K562 (cell line): Measurements from ENCODE around the gene TJP2. TPM values are rescaled to one million over a fixed set of nuclear protein-coding genes. Genes with fewer than 3 reads are reported as not detected.

Experiments used
- ATAC-seq: fragments of 200-7000 bp; cut with Tn5 transposase; 3 replicates; pipeline ENCODE4 v1.9.1; 2020; ENCODE audit warnings: moderate library complexity
- BruUV-seq: library from RNA; stranded (reverse); fragments of 400-500 nt; replicated peaks from 2 replicates; lab custom pipeline; 2021; lab: Mats Ljungman, UMichigan
- CTCF ChIA-PET: fragments of 300-600 bp; formaldehyde crosslinking; extraction: SDS; loops from one replicate; lab custom pipeline; 2021; ENCODE audit warnings: low intra/inter-chr PET ratio; lab: Yijun Ruan, JAX
- POLR2A ChIA-PET: fragments of 300-600, 350-650 bp; sonication (Branson Sonifier 250); formaldehyde crosslinking; extraction: SDS; loops from one replicate; lab custom pipeline; 2021; ENCODE audit warnings: antibody characterized with exemption, inconsistent platforms; lab: Yijun Ruan, JAX
- DNase-seq, 4 experiments: peaks; one replicate each; pipeline versions ENCODE4 v3.0.0 to v3.0.0-alpha.2; 2011 to 2018; ENCODE audit warnings: low spot score in 3 of 4, mixed read lengths in 3 of 4; ENCODE audit errors: extremely low read depth in 1 of 4
- FAIRE-seq: peaks from 2 replicates; lab custom pipeline; 2011; peaks lifted over from hg19 to GRCh38; lab: Jason Lieb, UNC
- H2AFZ ChIP-seq: 2 replicates; pipeline ENCODE4 v1.6.0; 2011; ENCODE audit warnings: low read depth, low read length, control low read depth, inconsistent platforms
- H3K27ac ChIP-seq: fragments of 200-600 bp; 3 replicates; pipeline ENCODE4 v1.8.0; 2011; ENCODE audit warnings: low read depth, mild to moderate bottlenecking, control low read depth, inconsistent platforms, low read length, moderate library complexity, mixed read lengths; ENCODE audit errors: extremely low read depth
- H3K27me3 ChIP-seq, 2 experiments: fragments of 300-600 bp in 1 of 2; 2 replicates in 1 of 2; 3 replicates in 1 of 2; pipeline versions ENCODE4 v1.6.0 to v1.8.0; 2011; ENCODE audit warnings: inconsistent platforms in 2 of 2, low read length in 2 of 2, mild to moderate bottlenecking in 1 of 2, mixed read lengths in 1 of 2, moderate library complexity in 1 of 2; ENCODE audit not compliant: control insufficient read depth in 2 of 2, insufficient read depth in 2 of 2
- H3K36me3 ChIP-seq: fragments of 300-600 bp; 3 replicates; pipeline ENCODE4 v1.8.0; 2011; ENCODE audit warnings: mild to moderate bottlenecking, low read length, inconsistent platforms; ENCODE audit not compliant: control insufficient read depth, insufficient read depth
- H3K4me1 ChIP-seq, 2 experiments: fragments of 200-600 bp in 1 of 2; replicated peaks in 1 of 2; 2 replicates in 1 of 2; 3 replicates in 1 of 2; pipeline versions ENCODE4 v1.5.1 to v1.8.0; 2011; ENCODE audit warnings: inconsistent platforms in 2 of 2, low read length in 2 of 2, mild to moderate bottlenecking in 1 of 2, mixed read lengths in 1 of 2, moderate library complexity in 1 of 2; ENCODE audit not compliant: control insufficient read depth in 2 of 2, insufficient read depth in 2 of 2
- H3K4me2 ChIP-seq: 2 replicates; pipeline ENCODE4 v1.6.1; 2011; ENCODE audit warnings: low read length, control low read depth, inconsistent platforms, mixed read lengths; ENCODE audit not compliant: insufficient read depth
- H3K4me3 ChIP-seq: fragments of 200-600 bp; sonication (generic), shearing (Covaris generic); 2 replicates; pipeline ENCODE4 v1.5.1; 2016; ENCODE audit warnings: control low read depth, inconsistent platforms
- H3K79me2 ChIP-seq: fragments of 200-600 bp; 3 replicates; pipeline ENCODE4 v1.8.0; 2011; ENCODE audit warnings: low read length, inconsistent platforms; ENCODE audit not compliant: control insufficient read depth, insufficient read depth
- H3K9ac ChIP-seq, 2 experiments: 2 replicates each; pipeline versions ENCODE4 v1.6.0 to v1.6.1; 2011; ENCODE audit warnings: low read depth in 2 of 2, low read length in 2 of 2, control low read depth in 1 of 2, inconsistent platforms in 1 of 2, mild to moderate bottlenecking in 1 of 2, mixed read lengths in 1 of 2; ENCODE audit not compliant: insufficient read depth in 1 of 2
- H3K9me1 ChIP-seq: one replicate; pipeline ENCODE4 v1.6.0; 2011; ENCODE audit warnings: inconsistent platforms, mild to moderate bottlenecking, low read length, moderate library complexity; ENCODE audit not compliant: control insufficient read depth, insufficient read depth
- H3K9me3 ChIP-seq: replicated peaks from 2 replicates; pipeline ENCODE4 v1.5.1; 2011; ENCODE audit warnings: low read depth, low read length, inconsistent platforms; ENCODE audit not compliant: control insufficient read depth, insufficient read depth
- H4K20me1 ChIP-seq: replicated peaks from 2 replicates; pipeline ENCODE4 v1.6.1; 2011; ENCODE audit warnings: low read length, inconsistent platforms, mixed read lengths; ENCODE audit not compliant: control insufficient read depth, insufficient read depth
- BRF2 ChIP-seq: IDR thresholded peaks from 3 replicates; pipeline ENCODE4 v1.6.1; 2011; ENCODE audit warnings: borderline replicate concordance, mild to moderate bottlenecking; ENCODE audit not compliant: insufficient read length, insufficient read depth
- CBX8 ChIP-seq: fragments of 200-600 bp; sonication (generic); IDR thresholded peaks from 2 replicates; pipeline ENCODE4 v1.6.1; 2012; ENCODE audit warnings: borderline replicate concordance, mixed run types, low read depth, mild to moderate bottlenecking, moderate library complexity, mixed read lengths, low read length, control low read depth, inconsistent platforms; ENCODE audit not compliant: poor library complexity, severe bottlenecking; ENCODE audit errors: extremely low read depth
- MEIS2 ChIP-seq: fragments of 450-650 bp; IDR thresholded peaks from 2 replicates; pipeline ENCODE4 v1.6.1; 2014; ENCODE audit warnings: mild to moderate bottlenecking; ENCODE audit not compliant: partially characterized antibody
- PYGO2 ChIP-seq: fragments of 450-650 bp; IDR thresholded peaks from 2 replicates; pipeline ENCODE4 v1.6.1; 2016; ENCODE audit warnings: mild to moderate bottlenecking, missing genetic modification characterization, moderate library complexity, missing compliant biosample characterization
- RNF2 ChIP-seq: sonication (generic); IDR thresholded peaks from 2 replicates; pipeline ENCODE4 v1.6.1; 2016
- SIX5 ChIP-seq, 2 experiments: IDR thresholded peaks; 2 replicates each; pipeline ENCODE4 v1.6.1; 2011; ENCODE audit warnings: low read length in 2 of 2, borderline replicate concordance in 1 of 2, low read depth in 1 of 2, mild to moderate bottlenecking in 1 of 2, moderate library complexity in 1 of 2; ENCODE audit not compliant: insufficient read depth in 1 of 2
- ZNF707 ChIP-seq: fragments of 250-450 bp; sonication (Bioruptor Pico); conservative IDR thresholded peaks from 2 replicates; pipeline ENCODE4 v1.8.0; 2022; ENCODE audit warnings: inconsistent platforms, mild to moderate bottlenecking, moderate library complexity
- ZNF785 ChIP-seq: fragments of 250-450 bp; sonication (Bioruptor Pico); IDR thresholded peaks from 2 replicates; pipeline ENCODE4 v1.4.0; 2020; ENCODE audit warnings: mild to moderate bottlenecking
- WGBS: fragments of 100-300 bp; shearing (Covaris generic); methylation state at CpG from one replicate; pipeline ENCODE4 v1.1.6; 2016; ENCODE audit warnings: low coverage, mixed read lengths; ENCODE audit not compliant: insufficient coverage; ENCODE audit errors: missing lambda C conversion rate; 5-methylcytosine and 5-hydroxymethylcytosine counted together
- in situ Hi-C: fragments of 300-500 bp; cut with MboI; formaldehyde crosslinking; loops from 4 replicates; pipeline ENCODE4 v1.15.0; 2018; ENCODE audit warnings: inconsistent platforms, mixed read lengths
- intact Hi-C: fragments of 100-400 bp; cut with micrococcal nuclease; formaldehyde crosslinking; loops from 2 replicates; pipeline ENCODE4 v1.14.2; 2022
- polyA plus RNA-seq, 8 experiments: library from polyadenylated mRNA; depleted of rRNA in 4 of 8; stranded (reverse) in 5 of 8; unstranded in 3 of 8; fragments of >200 nt; fragmentation: Nextera tagmentation in 2 of 8; fragmentation: Illumina TruSeq in 1 of 8; extraction: Ambion mirVana in 2 of 8; extraction: Trizol in 1 of 8; gene quantifications; 2 replicates each; pipeline versions ENCODE4 v1.2.1 to v1.2.3, GENCODE V29; 2011 to 2014; ENCODE audit warnings: inconsistent platforms in 1 of 8, missing spikeins in 1 of 8
- total RNA-seq, 7 experiments: library from RNA; depleted of rRNA in 6 of 7; stranded (reverse); fragments of >200 nt in 6 of 7; fragmentation: Illumina TruSeq in 2 of 7; extraction: Trizol in 2 of 7; gene quantifications; 2 replicates each; pipeline versions ENCODE4 v1.2.1 to v1.2.3, GENCODE V29; 2011 to 2021; ENCODE audit warnings: low replicate concordance in 1 of 7
- TF ChIP-seq, protein P1 (sequence below), 2 experiments: fragments of 200-800 bp in 1 of 2; sonication (Bioruptor generic) in 1 of 2; sonication (generic) in 1 of 2; formaldehyde crosslinking in 1 of 2; IDR thresholded peaks in 1 of 2; conservative IDR thresholded peaks in 1 of 2; 2 replicates each; pipeline versions ENCODE4 v1.5.0 to v1.6.1; 2016 to 2020; ENCODE audit warnings: missing compliant biosample characterization in 1 of 2, missing genetic modification characterization in 1 of 2, missing genetic modification reagents in 1 of 2
- TF ChIP-seq, protein P2 (sequence below): fragments of 250-450 bp; sonication (Bioruptor Pico); IDR thresholded peaks from 2 replicates; pipeline ENCODE4 v1.4.0; 2020

TJP2 gene
- total and polyA plus RNA-seq, 9 of the 15 experiments (the other 6 are each of a cell fraction or from before 2014, with no cell fraction given) = 4.0 to 24.1 (median 16.8) TPM

DNA sequence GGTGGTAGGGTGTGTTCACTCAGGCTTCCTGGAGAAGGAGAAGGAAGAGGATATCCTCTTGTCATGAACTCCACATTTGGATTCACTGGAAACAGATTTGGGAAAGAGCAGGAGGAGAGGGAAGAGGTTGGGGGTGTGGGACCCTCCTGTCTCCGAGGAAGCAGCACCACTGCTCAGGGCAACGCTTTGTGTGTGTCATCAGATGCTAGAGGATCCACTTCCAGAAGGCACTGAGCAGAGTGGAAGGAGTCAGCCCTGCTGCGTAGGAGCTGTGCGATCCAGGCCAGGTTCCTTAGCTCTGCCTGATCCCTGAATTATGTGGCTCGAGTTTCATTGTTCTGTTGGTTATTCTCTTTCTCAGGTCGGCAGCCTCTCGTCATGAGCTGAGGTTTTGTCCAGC is 37.3 kb upstream of the TJP2 start:
- BruUV-seq = no TSS peak
- intact Hi-C loops (loop anchor here (5.0 kb wide), 1 partner anchor 84 kb away; no protein-coding TSS in a partner anchor), in situ Hi-C loops (no loop called here)
- H3K27me3 ChIP-seq = no peaks in the 10 kb centered on the region
- no peak overlapping the region for H3K4me2 ChIP-seq
- FAIRE-seq (no peak), ATAC-seq (no peak), DNase-seq (no peak)
- H3K79me2 ChIP-seq = no peaks in the 10 kb centered on the region
- CTCF ChIA-PET = no interaction called here
- TF ChIP-seq MEIS2 = no peak
- TF ChIP-seq, protein P1, sequence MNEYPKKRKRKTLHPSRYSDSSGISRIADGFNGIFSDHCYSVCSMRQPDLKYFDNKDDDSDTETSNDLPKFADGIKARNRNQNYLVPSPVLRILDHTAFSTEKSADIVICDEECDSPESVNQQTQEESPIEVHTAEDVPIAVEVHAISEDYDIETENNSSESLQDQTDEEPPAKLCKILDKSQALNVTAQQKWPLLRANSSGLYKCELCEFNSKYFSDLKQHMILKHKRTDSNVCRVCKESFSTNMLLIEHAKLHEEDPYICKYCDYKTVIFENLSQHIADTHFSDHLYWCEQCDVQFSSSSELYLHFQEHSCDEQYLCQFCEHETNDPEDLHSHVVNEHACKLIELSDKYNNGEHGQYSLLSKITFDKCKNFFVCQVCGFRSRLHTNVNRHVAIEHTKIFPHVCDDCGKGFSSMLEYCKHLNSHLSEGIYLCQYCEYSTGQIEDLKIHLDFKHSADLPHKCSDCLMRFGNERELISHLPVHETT (CRISPR knock-in tag; conservative IDR thresholded peaks at IDR 0.05 in 1 of 2, IDR thresholded peaks at IDR 0.05 in 1 of 2) = no peak
- TF ChIP-seq PYGO2 (tag) = no peak
- TF ChIP-seq SIX5 (IDR thresholded peaks at IDR 0.05; ENCODE audit: borderline replicate concordance in 1 of 2, insufficient read depth in 1 of 2, low read depth in 1 of 2, low read length in 2 of 2) = no peak
- TF ChIP-seq ZNF707 = no peak
- TF ChIP-seq, protein P2, sequence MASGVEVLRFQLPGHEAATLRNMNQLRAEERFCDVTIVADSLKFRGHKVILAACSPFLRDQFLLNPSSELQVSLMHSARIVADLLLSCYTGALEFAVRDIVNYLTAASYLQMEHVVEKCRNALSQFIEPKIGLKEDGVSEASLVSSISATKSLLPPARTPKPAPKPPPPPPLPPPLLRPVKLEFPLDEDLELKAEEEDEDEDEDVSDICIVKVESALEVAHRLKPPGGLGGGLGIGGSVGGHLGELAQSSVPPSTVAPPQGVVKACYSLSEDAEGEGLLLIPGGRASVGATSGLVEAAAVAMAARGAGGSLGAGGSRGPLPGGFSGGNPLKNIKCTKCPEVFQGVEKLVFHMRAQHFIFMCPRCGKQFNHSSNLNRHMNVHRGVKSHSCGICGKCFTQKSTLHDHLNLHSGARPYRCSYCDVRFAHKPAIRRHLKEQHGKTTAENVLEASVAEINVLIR (CRISPR knock-in tag) = no peak
- no peak for TF ChIP-seq BRF2
- no peak for TF ChIP-seq CBX8
- no peak for TF ChIP-seq RNF2
- no peak for TF ChIP-seq ZNF785
- H3K9me3 ChIP-seq = no peaks in the 10 kb centered on the region
- H3K4me3 ChIP-seq = no peak overlapping the region
- peak overlapping the region in 1 of 2 experiments; percentile 71; a peak in 1 of 4 replicates for H3K9ac ChIP-seq
- H3K27ac ChIP-seq = no peak overlapping the region
- peaks cover 3% of the 10 kb centered on the region for H3K9me1 ChIP-seq
- no peak overlapping the region for H2AFZ ChIP-seq
- no peaks in the 10 kb centered on the region for H4K20me1 ChIP-seq
- no peaks in the 10 kb centered on the region for H3K36me3 ChIP-seq
- 44% methylated on average over 5 of the region's 7 CpGs for WGBS
- POLR2A ChIA-PET = interaction anchor here (1.0 kb wide), 1 partner anchor 50 kb away, joined by 3 read pairs; no protein-coding TSS in a partner anchor
- peaks cover 0 to 3% of the 10 kb centered on the region in 2 experiments; a peak in 3 of 5 replicates for H3K4me1 ChIP-seq
